GM19438 (cell line): Measurements from ENCODE around the gene CEP76.
"Not testable (repeated sequence)": the region's sequence is repeated elsewhere in the genome, so short reads cannot be mapped to it uniquely, and the experiment has no call there.

Experiments
- ATAC-seq: cut with Tn5 transposase; IDR thresholded peaks from one replicate; pipeline ENCODE4 v1.9.1; 2021; ENCODE audit warnings: low read depth; ENCODE audit not compliant: unreplicated experiment

CEP76 gene

DNA sequence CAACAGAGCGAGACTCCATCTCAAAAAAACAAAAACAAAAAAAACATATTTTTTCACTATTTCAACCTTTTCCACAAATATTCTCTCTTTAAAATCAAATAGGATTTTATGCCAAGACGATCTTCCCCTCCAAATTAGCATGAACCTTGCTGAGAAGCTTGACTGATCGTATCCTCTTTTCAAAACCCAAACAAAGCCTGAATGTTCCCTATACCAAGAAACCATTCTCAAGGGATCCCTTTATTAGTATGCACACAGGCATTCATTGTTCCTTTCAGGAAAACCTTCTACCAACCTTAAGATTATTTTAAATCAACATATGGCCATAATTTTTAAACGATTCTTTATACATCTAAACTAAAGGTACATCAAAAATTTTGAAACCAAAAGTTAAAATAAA is 50.9 kb downstream of the CEP76 start:
- ATAC-seq: no peak

- no peak for ATAC-seq
Observed at GRCh38 chr18:12647773-12648172, 54.8 kb downstream of the CEP76 start.

GRCh38 chr18:12645751-12646203 is 56.7 kb downstream of the CEP76 start:
- ATAC-seq: no peak

- ATAC-seq: no peak
Observed at GRCh38 chr18:12645254-12645653, 57.3 kb downstream of the CEP76 start.

DNA sequence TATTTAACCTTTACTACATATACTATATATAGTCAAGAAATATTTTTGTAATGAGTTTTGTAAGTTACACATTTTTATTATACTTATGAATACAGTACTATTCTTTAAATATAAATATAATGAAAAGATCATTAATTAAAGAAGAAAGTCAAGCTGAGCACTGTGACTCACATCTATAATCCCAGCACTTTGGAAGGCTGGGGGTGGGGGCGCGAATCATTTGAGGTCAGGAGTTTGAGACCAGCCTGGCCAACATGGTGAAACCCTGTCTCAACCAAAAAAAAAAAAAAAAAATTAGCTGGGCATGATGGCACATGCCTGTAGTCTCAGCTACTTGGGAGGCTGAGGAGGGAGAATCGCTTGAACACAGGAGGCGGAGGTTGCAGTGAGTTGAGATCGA is 58.8 kb downstream of the CEP76 start:
- ATAC-seq: not testable (repeated sequence)

DNA sequence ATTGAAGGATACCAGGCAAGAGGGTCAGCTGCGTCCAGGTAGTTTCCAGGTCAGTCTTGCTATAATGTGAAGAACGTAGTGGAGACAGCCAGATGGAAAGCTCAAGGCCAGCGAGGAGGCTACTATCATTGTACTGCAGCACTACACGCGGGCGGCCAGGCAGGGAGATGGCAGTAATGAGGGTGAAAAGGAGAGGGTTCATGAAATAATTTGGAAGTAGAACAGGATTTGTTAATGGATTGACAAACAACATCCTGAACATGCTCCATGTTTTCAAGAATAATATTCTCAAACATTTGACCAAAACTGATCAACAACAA is 61.7 kb downstream of the CEP76 start:
- ATAC-seq: no peak

DNA sequence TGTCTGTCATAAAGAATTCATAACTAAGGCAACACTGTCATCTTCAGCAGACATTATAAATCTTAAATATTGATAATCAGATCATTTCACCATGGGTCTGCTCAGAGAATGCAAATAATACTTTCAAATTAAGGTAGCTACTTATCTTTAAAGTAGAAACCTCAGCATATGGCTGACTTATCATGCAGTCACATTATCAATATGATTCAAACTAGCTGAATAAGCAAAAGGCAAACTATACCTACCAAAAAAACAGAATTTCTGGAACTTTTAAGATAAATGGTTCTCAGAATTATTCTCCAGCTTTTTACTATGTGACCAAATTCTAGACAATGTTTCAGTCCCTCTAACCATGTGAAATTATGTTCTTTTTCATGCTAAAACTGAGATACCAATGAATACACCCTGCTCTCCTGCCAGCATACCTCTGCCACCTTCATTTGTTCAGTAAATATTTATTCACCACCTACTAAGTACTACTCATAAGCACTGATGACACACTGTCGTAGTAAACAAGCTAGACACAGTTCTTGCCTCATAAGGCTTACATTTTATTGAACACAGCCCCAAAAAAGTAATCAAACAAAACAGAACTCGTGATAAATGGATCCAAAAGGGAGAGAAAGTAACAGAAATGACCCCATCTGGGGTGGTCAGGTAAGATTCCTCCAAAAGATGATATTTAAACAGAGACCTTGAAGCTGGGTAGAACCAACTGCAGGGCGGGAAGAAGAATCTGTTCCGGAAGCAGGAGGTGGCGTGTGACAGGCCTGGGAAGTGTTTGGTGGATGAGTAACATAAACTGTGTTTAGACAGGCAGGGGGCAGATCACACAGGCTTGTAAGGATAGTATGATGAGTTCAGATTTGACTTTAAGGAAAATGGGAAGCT is 62.3 kb downstream of the CEP76 start:
- ATAC-seq: no peak

DNA sequence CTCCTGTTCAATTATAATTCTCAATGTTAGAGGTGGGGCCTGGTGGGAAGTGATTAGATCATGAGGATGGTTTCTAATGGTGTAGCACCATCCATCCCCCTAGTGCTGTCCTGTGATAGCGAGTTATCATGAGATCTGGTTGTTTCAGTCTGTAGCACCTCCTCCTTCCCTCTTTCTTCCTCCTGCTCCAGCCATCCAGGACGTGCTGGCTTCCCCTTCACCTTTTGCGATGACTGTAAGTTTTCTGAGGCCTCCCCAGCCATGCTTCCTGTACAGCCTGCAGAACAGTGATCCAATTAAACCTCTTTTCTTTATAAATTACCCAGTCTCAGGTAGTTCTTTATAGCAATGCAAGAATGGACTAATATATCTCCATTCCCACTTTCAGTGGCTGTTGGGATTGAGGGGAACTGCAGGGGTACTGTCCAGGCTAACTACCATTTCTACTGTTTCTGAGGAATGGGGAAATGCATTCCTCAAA is 63.8 kb downstream of the CEP76 start:
- no peak for ATAC-seq

DNA sequence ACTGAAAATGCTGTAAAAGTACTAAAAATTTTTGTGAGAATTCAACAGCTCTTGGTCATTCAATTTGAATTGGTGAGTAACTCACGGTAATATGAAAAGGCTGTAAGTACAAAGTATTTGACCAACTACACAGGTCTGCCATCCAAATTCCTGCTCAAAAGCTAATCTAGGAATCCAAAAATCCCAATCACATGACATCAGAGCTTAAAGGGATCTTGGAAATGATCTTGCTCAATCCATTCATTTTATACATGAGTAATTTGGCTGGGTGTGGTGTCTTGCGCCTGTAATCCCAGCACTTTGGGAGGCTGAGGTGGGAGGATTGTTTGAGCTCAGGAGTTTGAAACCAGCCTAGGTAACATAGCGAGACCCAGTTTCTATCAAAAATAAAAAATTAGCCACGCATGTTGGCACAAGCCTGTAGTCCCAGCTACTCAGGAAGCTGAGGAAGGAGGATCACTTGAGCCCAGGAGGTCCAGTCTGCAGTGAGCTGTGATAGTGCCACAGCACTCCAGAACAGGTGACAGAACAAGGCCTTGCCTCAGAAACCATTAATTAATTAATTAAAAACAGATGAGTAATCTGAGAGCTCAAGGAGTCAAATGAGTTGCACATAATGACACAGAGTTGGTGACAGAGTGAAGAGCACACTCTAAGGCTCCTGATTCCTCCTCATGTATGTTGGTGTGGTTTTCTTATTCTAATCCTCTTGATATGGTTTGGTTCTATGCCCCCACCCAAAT is 64.5 kb downstream of the CEP76 start:
- ATAC-seq: no peak

DNA sequence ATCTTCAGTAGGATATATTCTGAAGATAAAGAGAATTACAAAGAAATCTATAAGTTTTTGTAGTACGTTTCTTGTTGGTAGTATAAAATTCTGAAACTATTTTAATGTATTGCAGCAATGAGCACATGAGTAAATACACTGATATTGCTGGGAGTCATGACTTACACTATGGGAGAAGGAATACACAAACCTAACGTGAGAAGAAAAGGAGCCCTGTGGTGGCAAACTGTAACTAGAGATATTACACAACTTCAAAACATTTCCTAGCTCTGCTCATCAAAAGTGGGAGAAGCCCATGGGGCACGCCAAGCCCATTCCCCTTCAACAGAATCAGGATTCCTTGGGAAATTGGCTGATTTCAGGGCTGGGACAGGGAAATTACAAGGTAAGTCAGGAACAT is 65.1 kb downstream of the CEP76 start:
- no peak for ATAC-seq

GRCh38 chr18:12631831-12632477 is 70.6 kb downstream of the CEP76 start:
- ATAC-seq: no peak

- ATAC-seq: no peak
Observed at GRCh38 chr18:12630136-12630535, 72.4 kb downstream of the CEP76 start.

DNA sequence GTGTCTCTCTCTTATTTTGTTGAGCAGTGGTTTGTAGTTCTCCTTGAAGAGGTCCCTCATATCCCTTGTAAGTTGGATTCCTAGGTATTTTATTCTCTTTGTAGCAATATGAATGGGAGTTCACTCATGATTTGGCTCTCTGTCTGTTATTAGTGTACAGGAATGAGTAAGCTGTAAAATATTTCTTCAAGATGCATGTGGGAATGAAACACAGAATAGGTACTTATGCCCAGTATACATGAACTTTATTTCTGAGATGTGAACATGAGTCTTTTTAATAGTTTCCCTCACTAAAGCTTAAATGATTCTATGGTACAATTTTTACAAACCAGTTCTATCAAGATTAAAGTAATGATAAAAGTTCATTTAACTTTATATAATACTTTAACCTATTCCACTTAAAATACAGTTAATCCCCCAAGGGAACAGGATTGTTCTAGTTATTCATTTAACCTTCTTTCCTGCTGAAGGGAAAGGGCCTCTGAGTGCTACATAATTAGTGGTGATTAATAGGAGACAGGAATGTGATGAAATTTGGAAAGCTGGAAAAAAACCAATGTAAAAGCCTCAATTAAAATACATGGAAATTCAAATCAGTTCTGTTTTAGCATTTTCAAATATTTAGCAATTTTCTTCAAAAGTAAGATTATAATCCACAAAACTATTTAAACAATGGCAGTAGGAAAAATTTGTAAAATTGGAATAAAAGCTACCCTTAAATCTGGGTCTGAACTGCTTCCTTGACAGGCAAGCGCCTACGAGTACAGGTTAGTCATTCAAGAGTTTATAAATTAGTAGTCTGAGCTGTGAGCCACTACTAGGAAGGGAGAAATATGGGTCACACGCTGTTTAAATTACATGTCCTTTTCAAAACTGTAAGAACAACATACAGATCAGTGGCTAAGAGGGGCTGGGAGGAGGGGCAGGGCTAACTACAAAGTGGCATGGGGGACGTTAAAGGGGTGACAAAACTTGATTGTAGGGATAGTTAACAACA is 73.5 kb downstream of the CEP76 start:
- no peak for ATAC-seq

DNA sequence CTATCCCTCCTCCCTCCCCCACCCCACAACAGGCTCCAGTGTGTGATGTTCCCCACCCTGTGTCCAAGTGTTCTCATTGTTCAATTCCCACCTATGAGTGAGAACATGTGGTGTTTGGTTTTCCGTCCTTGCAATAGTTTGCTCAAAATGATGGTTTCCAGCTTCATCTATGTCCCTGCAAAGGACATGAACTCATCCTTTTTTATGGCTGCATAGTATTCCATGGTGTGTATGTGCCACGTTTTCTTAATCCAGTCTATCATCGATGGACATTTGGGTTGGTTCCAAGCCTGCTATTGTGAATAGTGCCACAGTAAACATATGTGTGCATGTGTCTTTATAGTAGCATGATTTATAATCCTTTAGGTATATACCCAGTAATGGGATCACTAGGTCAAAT is 75.3 kb downstream of the CEP76 start:
- ATAC-seq: not testable (repeated sequence)

DNA sequence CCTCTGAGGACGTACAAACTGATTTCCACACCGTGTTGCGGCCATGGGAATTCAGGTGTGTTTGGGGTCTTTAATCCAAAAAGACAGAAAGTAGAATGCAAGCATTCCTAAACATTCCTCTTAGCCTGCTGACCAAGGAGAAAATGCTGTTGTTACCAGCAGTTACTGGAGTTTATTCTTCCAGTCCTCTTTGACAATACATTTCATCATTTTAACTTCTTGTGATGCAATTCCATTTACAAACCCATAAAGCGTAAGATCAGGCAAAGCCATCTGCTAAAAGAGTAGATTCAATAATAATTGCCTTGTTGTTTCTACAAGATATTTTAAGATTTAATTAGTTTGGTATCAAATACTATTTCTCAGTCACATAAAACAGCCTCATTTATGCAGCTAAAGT is 77.3 kb downstream of the CEP76 start:
- no peak for ATAC-seq
